HCT116 (cell line): ENCODE results near the gene VIT. TPM values are rescaled to one million over a fixed set of nuclear protein-coding genes. Genes with fewer than 3 reads are reported as not detected.
"Not testable (repeated sequence)": the region's sequence is repeated elsewhere in the genome, so short reads cannot be mapped to it uniquely, and the experiment has no call there.

Source experiments
- ATAC-seq: fragments of 200-7000 bp; cut with Tn5 transposase; 2 replicates; pipeline ENCODE4 v1.9.1; 2020; ENCODE audit warnings: mild to moderate bottlenecking, moderate library complexity
- BruUV-seq: library from RNA; stranded (reverse); fragments of 400-500 nt; replicated peaks from 2 replicates; lab custom pipeline; 2021; lab: Mats Ljungman, UMichigan
- CTCF ChIA-PET: fragments of 300-600 bp; sonication (Branson Sonifier 250); formaldehyde crosslinking; loops from one replicate; lab custom pipeline; 2021; ENCODE audit warnings: antibody characterized with exemption; lab: Charles Lee
- POLR2A ChIA-PET: fragments of 300-600, 350-600 bp; sonication (Branson Sonifier 250); formaldehyde crosslinking; loops from one replicate; lab custom pipeline; 2021; ENCODE audit warnings: antibody characterized with exemption; lab: Charles Lee
- RAD21 ChIA-PET, 2 experiments: fragments of 300-600 bp; sonication (Branson Sonifier 250); formaldehyde crosslinking; loops; one replicate each; lab custom pipeline; 2023; ENCODE audit warnings: low total read pairs in 2 of 2; ENCODE audit not compliant: uncharacterized antibody in 2 of 2, unreplicated experiment in 2 of 2, low non-redundant PET in 1 of 2; lab: Charles Lee
- DNase-seq: peaks from one replicate; pipeline ENCODE4 v3.0.0-alpha.2; 2010; ENCODE audit warnings: low read depth, low spot score
- H2AFZ ChIP-seq: fragments of 200-600 bp; shearing (Covaris generic), sonication (generic); 2 replicates; pipeline ENCODE4 v1.6.1; 2017; ENCODE audit warnings: low read depth, mixed run types, mixed read lengths, antibody characterized with exemption, low read length; ENCODE audit not compliant: poor library complexity, severe bottlenecking
- H3K27ac ChIP-seq: 2 replicates; pipeline ENCODE4 v1.5.1; 2012; ENCODE audit warnings: low read depth, low read length
- H3K27me3 ChIP-seq: fragments of 200-600 bp; sonication (generic); 2 replicates; pipeline ENCODE4 v1.6.1; 2016; ENCODE audit warnings: mixed run types, low read length, mixed read lengths; ENCODE audit not compliant: insufficient read depth
- H3K36me3 ChIP-seq, 2 experiments: fragments of 200-500 bp in 1 of 2; fragments of 200-600 bp in 1 of 2; sonication (Bioruptor generic) in 1 of 2; sonication (generic) in 1 of 2; 2 replicates each; pipeline versions ENCODE4 v1.5.1 to v1.6.1; 2014 to 2016; ENCODE audit warnings: low read length in 2 of 2, inconsistent platforms in 1 of 2, mixed read lengths in 1 of 2, mixed run types in 1 of 2; ENCODE audit not compliant: insufficient read depth in 2 of 2, control insufficient read depth in 1 of 2
- H3K4me1 ChIP-seq, 2 experiments: fragments of 200-600 bp in 1 of 2; sonication (generic) in 1 of 2; 2 replicates each; pipeline versions ENCODE4 v1.5.1 to v1.6.1; 2012 to 2017; ENCODE audit warnings: low read length in 2 of 2, inconsistent platforms in 1 of 2, mild to moderate bottlenecking in 1 of 2, mixed read lengths in 1 of 2, mixed run types in 1 of 2, moderate library complexity in 1 of 2; ENCODE audit not compliant: insufficient read depth in 2 of 2, control insufficient read depth in 1 of 2
- H3K4me2 ChIP-seq: fragments of 200-600 bp; sonication (generic); 2 replicates; pipeline ENCODE4 v1.6.1; 2017; ENCODE audit warnings: mixed run types, low read length, mixed read lengths
- H3K4me3 ChIP-seq, 2 experiments: fragments of 200-600 bp in 1 of 2; sonication (generic) in 1 of 2; replicated peaks in 1 of 2; 2 replicates each; pipeline ENCODE4 v1.5.1; 2011 to 2016; ENCODE audit warnings: low read length in 2 of 2, control low read depth in 1 of 2, low read depth in 1 of 2, mild to moderate bottlenecking in 1 of 2, mixed read lengths in 1 of 2, mixed run types in 1 of 2
- H3K79me2 ChIP-seq: fragments of 200-600 bp; sonication (generic); 2 replicates; pipeline ENCODE4 v1.6.1; 2017; ENCODE audit warnings: mild to moderate bottlenecking, mixed run types, low read length, moderate library complexity, mixed read lengths; ENCODE audit not compliant: insufficient read depth
- H3K9ac ChIP-seq: fragments of 200-600 bp; sonication (generic); 2 replicates; pipeline ENCODE4 v1.6.1; 2016; ENCODE audit warnings: low read length, mixed read lengths
- H3K9me2 ChIP-seq: fragments of 200-600 bp; sonication (generic), shearing (Covaris generic); 2 replicates; pipeline ENCODE4 v1.6.1; 2017; ENCODE audit warnings: mixed run types, mild to moderate bottlenecking, moderate library complexity; ENCODE audit not compliant: insufficient read depth
- H3K9me3 ChIP-seq, 2 experiments: fragments of 200-500 bp in 1 of 2; fragments of 200-600 bp in 1 of 2; sonication (Bioruptor generic) in 1 of 2; sonication (generic) in 1 of 2; 2 replicates each; pipeline ENCODE4 v1.6.1; 2014 to 2017; ENCODE audit warnings: low read length in 2 of 2, mixed read lengths in 2 of 2, inconsistent platforms in 1 of 2, low read depth in 1 of 2, mild to moderate bottlenecking in 1 of 2, mixed run types in 1 of 2, moderate library complexity in 1 of 2; ENCODE audit not compliant: control insufficient read depth in 1 of 2, insufficient read depth in 1 of 2
- H4K20me1 ChIP-seq: fragments of 200-600 bp; sonication (generic), shearing (Covaris generic); 2 replicates; pipeline ENCODE4 v1.6.1; 2017; ENCODE audit warnings: mixed run types, mild to moderate bottlenecking, moderate library complexity; ENCODE audit not compliant: insufficient read depth
- CTCF ChIP-seq, 3 experiments: fragments of 200-600 bp in 1 of 3; sonication (generic) in 1 of 3; IDR thresholded peaks in 2 of 3; conservative IDR thresholded peaks in 1 of 3; 2 replicates each; pipeline ENCODE4 v1.5.1; 2012 to 2017; ENCODE audit warnings: low read depth in 2 of 3, low read length in 2 of 3, antibody characterized with exemption in 1 of 3, borderline replicate concordance in 1 of 3, control low read depth in 1 of 3, mild to moderate bottlenecking in 1 of 3, mixed read lengths in 1 of 3, mixed run types in 1 of 3, moderate library complexity in 1 of 3; ENCODE audit not compliant: insufficient read depth in 1 of 3
- ELF1 ChIP-seq: IDR thresholded peaks from 2 replicates; pipeline ENCODE4 v1.6.1; 2012; ENCODE audit warnings: low read depth, borderline replicate concordance
- EZH2phosphoT487 ChIP-seq: fragments of 200-600 bp; IDR thresholded peaks from 2 replicates; pipeline ENCODE4 v1.6.1; 2018; ENCODE audit warnings: antibody characterized with exemption, borderline replicate concordance
- RAD21 ChIP-seq: IDR thresholded peaks from 2 replicates; pipeline ENCODE4 v1.6.1; 2012; ENCODE audit warnings: low read depth, mild to moderate bottlenecking
- REST ChIP-seq: IDR thresholded peaks from 2 replicates; pipeline ENCODE4 v1.6.1; 2012; ENCODE audit warnings: low read depth
- YY1 ChIP-seq: IDR thresholded peaks from 2 replicates; pipeline ENCODE4 v1.6.1; 2011; ENCODE audit warnings: low read length, low read depth, moderate library complexity, mild to moderate bottlenecking; ENCODE audit not compliant: insufficient replicate concordance; ENCODE audit errors: extremely low read depth
- ZFX ChIP-seq: fragments of 450-650 bp; IDR thresholded peaks from 2 replicates; pipeline ENCODE4 v1.6.1; 2017
- intact Hi-C: fragments of 100-400 bp; cut with micrococcal nuclease; formaldehyde crosslinking; loops from 2 replicates; pipeline ENCODE4 v1.10.0; 2022
- total RNA-seq: library from RNA; stranded (reverse); gene quantifications from one replicate; pipeline ENCODE4 v1.2.1, GENCODE V29; 2021; ENCODE audit not compliant: unreplicated experiment

The VIT gene
- total RNA-seq, 1 experiment from 2014 or later: not detected

GRCh38 chr2:36824273-36824672, 127.8 kb downstream of the VIT start (continued):
- TF ChIP-seq REST (no peak), EZH2phosphoT487 (no peak)
- TF ChIP-seq, all 23 proteins: peak for 0

- BruUV-seq, H2AFZ ChIP-seq, H3K79me2 ChIP-seq, CTCF ChIA-PET, ATAC-seq, H3K4me3 ChIP-seq, RAD21 ChIA-PET, H3K36me3 ChIP-seq, H4K20me1 ChIP-seq, H3K4me2 ChIP-seq, H3K27me3 ChIP-seq, H3K27ac ChIP-seq, DNase-seq, H3K9me3 ChIP-seq, POLR2A ChIA-PET, intact Hi-C loops, H3K9me2 ChIP-seq, H3K4me1 ChIP-seq, H3K9ac ChIP-seq: not testable (repeated sequence)
These were observed 128.2 kb downstream of the VIT start for GRCh38 chr2:36824683-36825082.

GRCh38 chr2:36831185-36831584, 134.7 kb downstream of the VIT start:
- Histone ChIP-seq H3K4me2 (no peak overlapping the region), H2AFZ (no peak overlapping the region), H3K4me1 (no peaks in the 10 kb centered on the region), H3K4me3 (no peak overlapping the region), H3K9ac (no peak overlapping the region), H3K79me2 (no peaks in the 10 kb centered on the region), H3K27me3 (no peaks in the 10 kb centered on the region), H3K9me3 (no peaks in the 10 kb centered on the region), H3K36me3 (no peaks in the 10 kb centered on the region), H4K20me1 (no peaks in the 10 kb centered on the region), H3K27ac (no peak overlapping the region), H3K9me2 (no peaks in the 10 kb centered on the region)
- RAD21 ChIA-PET: no interaction called here
- CTCF ChIA-PET: no interaction called here
- intact Hi-C loops: no loop called here
- TF ChIP-seq REST (no peak), ZFX (no peak), ELF1 (no peak), RAD21 (no peak), YY1 (no peak), CTCF (IDR thresholded peaks at IDR 0.05 in 2 of 3, conservative IDR thresholded peaks at IDR 0.05 in 1 of 3; ENCODE audit: borderline replicate concordance in 1 of 3, insufficient read depth in 1 of 3, low read depth in 2 of 3, low read length in 2 of 3) (no peak)
- DNase-seq (no peak), ATAC-seq (no peak)
- BruUV-seq: no TSS peak
- POLR2A ChIA-PET: no interaction called here
